Measurements from ENCODE around the gene SLMAP. TPM values are rescaled to one million over a fixed set of nuclear protein-coding genes. Genes with fewer than 3 reads are reported as not detected.
A peak's percentile ranks its signal among the peaks of the same experiment; 100 is the strongest.

SLMAP gene
- total RNA-seq, 1 experiment from 2014 or later, result 27.8 TPM

- Histone ChIP-seq H3K9me3 (replicated peaks) (no peaks in the 10 kb centered on the region), H3K27ac (no peak overlapping the region), H3K36me3 (no peaks in the 10 kb centered on the region), H3K4me3 (no peak overlapping the region), H3K27me3 (no peaks in the 10 kb centered on the region), H3K4me1 (no peaks in the 10 kb centered on the region)
- DNase-seq, result no peak
Observed at GRCh38 chr3:57893668-57894067, 137.6 kb downstream of the SLMAP start.

GRCh38 chr3:57896031-57896430, 139.9 kb downstream of the SLMAP start:
- Histone ChIP-seq H3K4me1 (no peaks in the 10 kb centered on the region), H3K36me3 (no peaks in the 10 kb centered on the region), H3K9me3 (replicated peaks) (no peaks in the 10 kb centered on the region), H3K27ac (no peak overlapping the region), H3K27me3 (no peaks in the 10 kb centered on the region), H3K4me3 (no peak overlapping the region)
- DNase-seq, result no peak

- no peak for DNase-seq
Observed at GRCh38 chr3:57896691-57897090, 140.6 kb downstream of the SLMAP start.

GRCh38 chr3:57900786-57901185, 144.7 kb downstream of the SLMAP start:
- no peaks in the 10 kb centered on the region for H3K4me1 ChIP-seq
- H3K4me3 ChIP-seq, result no peak overlapping the region
- no peaks in the 10 kb centered on the region for H3K27me3 ChIP-seq
- H3K9me3 ChIP-seq (replicated peaks), result no peaks in the 10 kb centered on the region
- H3K36me3 ChIP-seq, result no peaks in the 10 kb centered on the region
- no peak overlapping the region for H3K27ac ChIP-seq
- no peak for DNase-seq

More at GRCh38 chr3:57896691-57897090, 140.6 kb downstream of the SLMAP start:
- H3K4me1 ChIP-seq, result no peaks in the 10 kb centered on the region
- H3K4me3 ChIP-seq, result no peak overlapping the region
- no peaks in the 10 kb centered on the region for H3K36me3 ChIP-seq
- H3K27me3 ChIP-seq, result no peaks in the 10 kb centered on the region
- H3K27ac ChIP-seq, result no peak overlapping the region
- H3K9me3 ChIP-seq (replicated peaks), result no peaks in the 10 kb centered on the region

- Histone ChIP-seq H3K36me3 (no peaks in the 10 kb centered on the region), H3K27me3 (no peaks in the 10 kb centered on the region), H3K4me3 (no peak overlapping the region), H3K27ac (no peak overlapping the region), H3K9me3 (replicated peaks) (no peaks in the 10 kb centered on the region), H3K4me1 (no peaks in the 10 kb centered on the region)
- no peak for DNase-seq
Observed at GRCh38 chr3:57903124-57903890, 147.2 kb downstream of the SLMAP start.

- H3K27me3 ChIP-seq, result no peaks in the 10 kb centered on the region
- H3K9me3 ChIP-seq (replicated peaks), result no peaks in the 10 kb centered on the region
- DNase-seq, result peak; percentile 5 to 18
- no peak overlapping the region for H3K4me3 ChIP-seq
- no peaks in the 10 kb centered on the region for H3K4me1 ChIP-seq
- no peak overlapping the region for H3K27ac ChIP-seq
- no peaks in the 10 kb centered on the region for H3K36me3 ChIP-seq
Observed at GRCh38 chr3:57910990-57911389, 154.9 kb downstream of the SLMAP start.

GRCh38 chr3:57911593-57911992, 155.5 kb downstream of the SLMAP start:
- H3K36me3 ChIP-seq, result no peaks in the 10 kb centered on the region; the same call in 1 of the 2 replicates
- no peaks in the 10 kb centered on the region for H3K4me1 ChIP-seq
- no peaks in the 10 kb centered on the region for H3K27me3 ChIP-seq
- H3K27ac ChIP-seq, result no peak overlapping the region
- no peaks in the 10 kb centered on the region for H3K9me3 ChIP-seq (replicated peaks)
- no peak for DNase-seq
- H3K4me3 ChIP-seq, result no peak overlapping the region

GRCh38 chr3:57917601-57918000, 161.5 kb downstream of the SLMAP start:
- DNase-seq, result no peak
- no peaks in the 10 kb centered on the region for H3K27me3 ChIP-seq
- no peaks in the 10 kb centered on the region for H3K4me1 ChIP-seq
- H3K9me3 ChIP-seq (replicated peaks), result no peaks in the 10 kb centered on the region
- H3K36me3 ChIP-seq, result no peaks in the 10 kb centered on the region; the same call in 1 of the 2 replicates
- no peak overlapping the region for H3K4me3 ChIP-seq
- H3K27ac ChIP-seq, result no peak overlapping the region

- Histone ChIP-seq H3K4me3 (no peak overlapping the region), H3K27me3 (no peaks in the 10 kb centered on the region), H3K4me1 (no peaks in the 10 kb centered on the region), H3K27ac (no peak overlapping the region), H3K9me3 (replicated peaks) (no peaks in the 10 kb centered on the region), H3K36me3 (no peaks in the 10 kb centered on the region; the same call in 1 of the 2 replicates)
- DNase-seq, result no peak
Observed at GRCh38 chr3:57918123-57918837, 162.2 kb downstream of the SLMAP start.

- no peaks in the 10 kb centered on the region; the same call in 1 of the 2 replicates for H3K36me3 ChIP-seq
- H3K9me3 ChIP-seq (replicated peaks), result no peaks in the 10 kb centered on the region
- no peak for DNase-seq
- H3K4me1 ChIP-seq, result no peaks in the 10 kb centered on the region
- H3K4me3 ChIP-seq, result no peak overlapping the region
- H3K27me3 ChIP-seq, result no peaks in the 10 kb centered on the region
- H3K27ac ChIP-seq, result no peak overlapping the region
Observed at GRCh38 chr3:57919987-57920386, 163.9 kb downstream of the SLMAP start.

GRCh38 chr3:57923101-57923500, 167.0 kb downstream of the SLMAP start:
- Histone ChIP-seq H3K9me3 (replicated peaks) (no peaks in the 10 kb centered on the region), H3K4me1 (no peaks in the 10 kb centered on the region), H3K36me3 (no peaks in the 10 kb centered on the region), H3K27ac (no peak overlapping the region), H3K27me3 (no peaks in the 10 kb centered on the region), H3K4me3 (no peak overlapping the region)
- no peak for DNase-seq

- no peak for DNase-seq
- Histone ChIP-seq H3K27me3 (no peaks in the 10 kb centered on the region), H3K36me3 (no peaks in the 10 kb centered on the region), H3K27ac (no peak overlapping the region), H3K4me1 (no peaks in the 10 kb centered on the region), H3K9me3 (replicated peaks) (no peaks in the 10 kb centered on the region), H3K4me3 (no peak overlapping the region)
Observed at GRCh38 chr3:57923752-57924151, 167.6 kb downstream of the SLMAP start.

- H3K4me3 ChIP-seq, result no peak overlapping the region
- H3K27me3 ChIP-seq, result no peaks in the 10 kb centered on the region
- no peak overlapping the region for H3K27ac ChIP-seq
- no peaks in the 10 kb centered on the region for H3K36me3 ChIP-seq
- H3K9me3 ChIP-seq (replicated peaks), result no peaks in the 10 kb centered on the region
- no peaks in the 10 kb centered on the region for H3K4me1 ChIP-seq
- DNase-seq, result no peak
Observed at GRCh38 chr3:57927166-57927565, 171.1 kb downstream of the SLMAP start.

GRCh38 chr3:57927916-57928315, 171.8 kb downstream of the SLMAP start:
- Histone ChIP-seq H3K36me3 (no peaks in the 10 kb centered on the region), H3K27me3 (no peaks in the 10 kb centered on the region), H3K4me3 (no peak overlapping the region), H3K4me1 (no peaks in the 10 kb centered on the region), H3K27ac (no peak overlapping the region), H3K9me3 (replicated peaks) (no peaks in the 10 kb centered on the region)
- no peak for DNase-seq

- H3K4me1 ChIP-seq, result no peaks in the 10 kb centered on the region
- H3K36me3 ChIP-seq, result no peaks in the 10 kb centered on the region
- DNase-seq, result no peak
- no peak overlapping the region for H3K4me3 ChIP-seq
- no peaks in the 10 kb centered on the region for H3K27me3 ChIP-seq
- no peak overlapping the region for H3K27ac ChIP-seq
- H3K9me3 ChIP-seq (replicated peaks), result no peaks in the 10 kb centered on the region
Observed at GRCh38 chr3:57928511-57928910, 172.4 kb downstream of the SLMAP start.
